ENCODE data around the gene MORC3. TPM values are rescaled to one million over a fixed set of nuclear protein-coding genes. Genes with fewer than 3 reads are reported as not detected.
A peak's percentile ranks its signal among the peaks of the same experiment; 100 is the strongest.
"Not testable (repeated sequence)": the region's sequence is repeated elsewhere in the genome, so short reads cannot be mapped to it uniquely, and the experiment has no call there.

MORC3 gene
- total and polyA plus RNA-seq, 7 donors, result 12.0 to 59.8 (median 39.5) TPM

DNA sequence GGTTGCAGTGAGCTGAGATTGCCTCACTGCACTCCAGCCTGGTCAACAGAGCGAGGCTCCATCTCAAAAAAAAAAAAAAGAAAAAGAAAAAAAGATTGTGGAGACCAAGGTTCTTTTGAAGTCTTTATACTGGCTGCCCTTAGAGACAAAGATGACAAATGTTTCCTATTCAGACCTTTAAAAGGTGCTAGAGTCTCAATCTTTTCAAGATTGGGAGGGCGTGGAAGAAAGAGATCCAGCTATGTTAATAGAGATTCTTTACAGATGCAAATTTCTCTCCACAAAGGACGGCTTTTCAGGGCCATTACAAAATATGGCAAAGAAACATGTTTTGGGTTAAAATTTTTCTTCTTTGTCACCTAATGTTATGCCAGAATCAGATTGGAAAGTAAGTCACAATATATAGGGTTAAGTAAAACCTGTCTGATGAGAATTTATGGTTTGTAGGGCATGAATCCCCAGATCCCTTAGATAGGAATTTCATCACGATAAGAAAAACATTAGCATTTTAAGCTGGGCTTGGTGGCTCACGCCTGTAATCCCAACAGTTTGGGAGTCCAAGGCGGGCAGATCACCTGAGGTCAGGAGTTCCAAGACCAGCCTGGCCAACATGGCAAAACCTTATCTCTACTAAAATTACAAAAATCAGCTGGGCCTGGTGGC, 13.0 kb upstream of the MORC3 start:
- 93 to 96% methylated on average over 6 of the region's 6 CpGs for WGBS, 2 donors
- H3K27me3 ChIP-seq, result no peaks in the 10 kb centered on the region
- no peak overlapping the region for H3K4me3 ChIP-seq
- peaks cover 0 to 5% (median 0%) of the 10 kb centered on the region in 4 donors for H3K9me3 ChIP-seq
- no peak for DNase-seq
- no peaks in the 10 kb centered on the region for H3K4me1 ChIP-seq
- no peak for TF ChIP-seq POLR2A (IDR thresholded peaks at IDR 0.05)
- TF ChIP-seq EP300 (IDR thresholded peaks at IDR 0.05), result no peak
- TF ChIP-seq, protein P1, sequence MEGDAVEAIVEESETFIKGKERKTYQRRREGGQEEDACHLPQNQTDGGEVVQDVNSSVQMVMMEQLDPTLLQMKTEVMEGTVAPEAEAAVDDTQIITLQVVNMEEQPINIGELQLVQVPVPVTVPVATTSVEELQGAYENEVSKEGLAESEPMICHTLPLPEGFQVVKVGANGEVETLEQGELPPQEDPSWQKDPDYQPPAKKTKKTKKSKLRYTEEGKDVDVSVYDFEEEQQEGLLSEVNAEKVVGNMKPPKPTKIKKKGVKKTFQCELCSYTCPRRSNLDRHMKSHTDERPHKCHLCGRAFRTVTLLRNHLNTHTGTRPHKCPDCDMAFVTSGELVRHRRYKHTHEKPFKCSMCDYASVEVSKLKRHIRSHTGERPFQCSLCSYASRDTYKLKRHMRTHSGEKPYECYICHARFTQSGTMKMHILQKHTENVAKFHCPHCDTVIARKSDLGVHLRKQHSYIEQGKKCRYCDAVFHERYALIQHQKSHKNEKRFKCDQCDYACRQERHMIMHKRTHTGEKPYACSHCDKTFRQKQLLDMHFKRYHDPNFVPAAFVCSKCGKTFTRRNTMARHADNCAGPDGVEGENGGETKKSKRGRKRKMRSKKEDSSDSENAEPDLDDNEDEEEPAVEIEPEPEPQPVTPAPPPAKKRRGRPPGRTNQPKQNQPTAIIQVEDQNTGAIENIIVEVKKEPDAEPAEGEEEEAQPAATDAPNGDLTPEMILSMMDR (IDR thresholded peaks at IDR 0.05), result no peak
- no peak for TF ChIP-seq POLR2AphosphoS5 (IDR thresholded peaks at IDR 0.05)
- H3K27ac ChIP-seq, result no peak overlapping the region
- H3K36me3 ChIP-seq, result no peaks in the 10 kb centered on the region
- intact Hi-C loops (cut with DNase I), result no loop called here

DNA sequence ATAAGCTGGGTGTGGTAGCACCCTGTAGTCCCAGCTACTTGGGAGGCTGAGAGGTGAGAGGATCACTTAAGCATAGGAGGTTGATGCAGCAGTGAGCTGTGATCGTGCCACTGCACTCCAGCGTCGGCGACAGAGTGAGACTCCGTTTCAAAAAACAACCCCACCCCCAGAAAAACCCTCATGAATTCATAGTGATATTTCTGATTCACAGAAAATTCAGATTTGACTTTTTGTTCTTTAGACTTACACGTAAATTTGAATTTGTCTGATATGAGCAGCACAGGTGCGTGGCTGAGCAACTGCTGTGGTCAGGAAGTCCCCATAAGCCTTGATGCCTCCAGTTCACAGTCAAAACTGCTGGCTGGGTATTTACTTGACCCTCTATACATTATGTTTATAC, 10.0 kb upstream of the MORC3 start:
- H3K4me3 ChIP-seq, result no peak overlapping the region
- H3K27ac ChIP-seq, result no peak overlapping the region
- H3K27me3 ChIP-seq, result no peaks in the 10 kb centered on the region
- WGBS, 2 donors, result 56 to 95% methylated on average over 7 of the region's 7 CpGs
- no peak for TF ChIP-seq EP300 (IDR thresholded peaks at IDR 0.05)
- no peak for TF ChIP-seq POLR2A (IDR thresholded peaks at IDR 0.05)
- TF ChIP-seq, protein P1 (IDR thresholded peaks at IDR 0.05), result no peak
- TF ChIP-seq POLR2AphosphoS5 (IDR thresholded peaks at IDR 0.05), result no peak
- DNase-seq, result no peak
- H3K9me3 ChIP-seq, result peaks cover 0 to 5% (median 0%) of the 10 kb centered on the region in 4 donors
- intact Hi-C loops (cut with DNase I), result no loop called here
- no peaks in the 10 kb centered on the region for H3K36me3 ChIP-seq
- H3K4me1 ChIP-seq, result no peaks in the 10 kb centered on the region

DNA sequence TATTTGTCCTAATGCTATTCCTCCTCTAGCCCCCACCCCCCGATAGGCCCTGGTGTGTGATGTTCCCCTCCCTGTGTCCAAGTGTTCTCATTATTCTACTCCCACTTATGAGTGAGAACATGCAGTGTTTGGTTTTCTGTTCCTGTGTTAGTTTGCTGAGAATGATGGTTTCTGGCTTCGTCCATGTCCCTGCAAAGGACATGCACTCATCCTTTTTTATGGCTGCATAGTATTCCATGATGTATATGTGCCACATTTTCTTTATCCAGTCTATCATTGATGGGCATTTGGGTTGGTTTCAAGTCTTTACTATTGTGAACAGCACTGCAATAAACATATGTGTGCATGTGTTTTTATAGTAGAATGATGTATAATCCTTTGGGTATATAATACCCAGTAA, 6.6 kb upstream of the MORC3 start:
- DNase-seq, result not testable (repeated sequence)
- WGBS, 2 donors, result 90 to 100% methylated on average over 2 of the region's 2 CpGs

DNA sequence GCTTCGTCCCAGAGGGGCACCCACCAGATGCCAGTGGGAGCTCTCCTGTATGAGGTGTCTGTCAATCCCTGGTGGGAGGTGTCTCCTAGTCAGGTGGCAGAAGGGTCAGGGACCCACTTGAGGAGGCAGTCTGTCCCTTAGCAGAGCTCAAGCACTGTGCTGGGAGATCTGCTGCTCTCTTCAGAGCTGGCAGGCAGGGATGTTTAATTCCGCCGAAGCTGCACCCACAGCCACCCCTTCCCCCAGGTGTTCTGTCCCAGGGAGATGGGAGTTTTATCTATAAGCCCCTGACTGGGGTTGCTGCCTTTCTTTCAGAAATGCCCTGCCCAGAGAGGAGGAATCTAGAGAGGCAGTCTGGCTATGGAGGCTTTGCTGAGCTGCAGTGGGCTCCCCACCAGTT, 4.0 kb upstream of the MORC3 start:
- intact Hi-C loops (cut with DNase I); H3K4me1 ChIP-seq; DNase-seq; H3K4me3 ChIP-seq; H3K27ac ChIP-seq; H3K9me3 ChIP-seq; H3K27me3 ChIP-seq; H3K36me3 ChIP-seq: not testable (repeated sequence)
- WGBS, 2 donors, result 96 to 98% methylated on average over 3 of the region's 3 CpGs

More for the DNA sequence above, 6.6 kb upstream of the MORC3 start:
- intact Hi-C loops (cut with DNase I); H3K27me3 ChIP-seq; H3K36me3 ChIP-seq; H3K4me3 ChIP-seq; H3K27ac ChIP-seq; H3K9me3 ChIP-seq; H3K4me1 ChIP-seq: not testable (repeated sequence)

DNA sequence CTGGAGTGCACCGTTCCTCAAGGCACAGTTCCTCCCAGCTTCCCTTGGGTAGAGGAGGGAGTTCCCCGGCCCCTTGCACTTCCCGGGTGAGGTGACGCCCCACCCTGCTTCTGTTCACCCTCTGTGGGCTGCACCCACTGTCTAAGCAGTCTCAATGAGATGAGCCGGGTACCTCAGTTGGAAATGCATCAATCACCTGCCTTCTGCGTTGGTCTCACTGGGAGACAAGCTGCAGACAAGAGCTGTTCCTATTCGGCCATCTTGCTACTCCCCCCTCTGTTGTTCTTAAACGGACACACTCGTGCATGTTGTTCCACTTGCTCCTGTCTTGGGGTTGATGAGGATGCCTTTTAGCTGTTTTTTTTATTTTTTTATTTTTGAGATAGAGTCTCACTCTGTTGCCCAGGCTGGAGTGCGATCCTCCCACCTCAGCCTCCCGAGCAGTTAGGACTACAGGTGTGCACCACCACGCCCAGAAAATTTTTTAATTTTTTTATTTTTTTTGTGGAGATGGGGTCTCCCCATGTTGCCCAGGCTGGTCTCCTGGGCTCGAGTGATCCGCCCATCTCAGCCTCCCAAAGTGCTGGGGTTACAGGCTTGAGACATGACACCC, 3.0 kb upstream of the MORC3 start:
- Histone ChIP-seq H3K27me3 (no peaks in the 10 kb centered on the region), H3K27ac (no peak overlapping the region), H3K36me3 (no peaks in the 10 kb centered on the region), H3K4me3 (no peak overlapping the region), H3K9me3 (no peaks in the 10 kb centered on the region), H3K4me1 (peaks cover 0 to 13% (median 11%) of the 10 kb centered on the region in 4 donors)
- DNase-seq, result no peak
- TF ChIP-seq, protein P1 (IDR thresholded peaks at IDR 0.05), result no peak
- TF ChIP-seq EP300 (IDR thresholded peaks at IDR 0.05), result no peak
- no peak for TF ChIP-seq POLR2AphosphoS5 (IDR thresholded peaks at IDR 0.05)
- TF ChIP-seq POLR2A (IDR thresholded peaks at IDR 0.05), result no peak
- intact Hi-C loops (cut with DNase I), result no loop called here
- 84 to 87% methylated on average over 14 of the region's 14 CpGs for WGBS, 2 donors

DNA sequence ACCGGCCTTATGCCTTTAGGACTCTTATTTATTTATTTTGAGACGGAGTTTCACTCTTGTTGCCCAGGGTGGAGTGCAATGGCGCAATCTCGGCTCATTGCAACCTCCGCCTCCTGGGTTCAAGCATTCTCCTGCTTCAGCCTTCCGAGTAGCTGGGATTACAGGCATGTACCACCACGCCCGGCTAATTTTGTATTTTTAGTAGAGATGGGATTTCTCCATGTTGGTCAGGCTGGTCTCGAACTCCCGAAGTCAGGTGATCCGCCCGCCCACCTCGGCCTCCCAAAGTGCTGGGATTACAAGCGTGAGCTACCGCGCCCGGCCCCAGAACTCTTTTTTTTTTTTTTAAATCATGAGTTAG, 611 bp upstream of the MORC3 start:
- intact Hi-C loops (cut with DNase I), result not testable (repeated sequence)
- WGBS, 2 donors, result 25 to 51% methylated on average over 17 of the region's 17 CpGs

More for the DNA sequence above, 611 bp upstream of the MORC3 start:
- DNase-seq, H3K9me3 ChIP-seq, H3K36me3 ChIP-seq, H3K27me3 ChIP-seq: not testable (repeated sequence)
- peaks cover 0 to 37% (median 32%) of the 10 kb centered on the region in 4 donors for H3K4me1 ChIP-seq
- H3K4me3 ChIP-seq, result peak overlapping the region; percentile 77 to 94 (median 78)
- peak overlapping the region; percentile 96 to 99 (median 98) for H3K27ac ChIP-seq

Measured in sigmoid colon (tissue), 7 donors.